Right atrium auricular region (tissue), 2 donors: ENCODE results near the gene KIF25. TPM values are rescaled to one million over a fixed set of nuclear protein-coding genes. Genes with fewer than 3 reads are reported as not detected.
"Not testable (repeated sequence)": the region's sequence is repeated elsewhere in the genome, so short reads cannot be mapped to it uniquely, and the experiment has no call there.

Experiments
- DNase-seq: peaks from one replicate; pipeline ENCODE4 v3.0.0-alpha.2; 2019; ENCODE audit warnings: low spot score
- H3K27ac ChIP-seq, 2 donors: fragments of 200-600 bp; sonication (generic); 1 replicate in 1 of 2; 2 replicates in 1 of 2; pipeline ENCODE4 v1.5.1; 2016 to 2019
- H3K27me3 ChIP-seq, 2 donors: fragments of 200-600 bp; sonication (generic); one replicate each; pipeline versions ENCODE4 v1.5.1 to v1.6.0; 2017 to 2019
- H3K36me3 ChIP-seq: fragments of 200-600 bp; sonication (generic); one replicate; pipeline ENCODE4 v1.5.1; 2016
- H3K4me1 ChIP-seq, 2 donors: fragments of 200-600 bp; sonication (generic); one replicate each; pipeline versions ENCODE4 v1.5.1 to v1.6.0; 2017 to 2019
- H3K4me3 ChIP-seq, 2 donors: fragments of 200-600 bp; sonication (generic); 1 replicate in 1 of 2; 2 replicates in 1 of 2; pipeline ENCODE4 v1.5.1; 2017 to 2019; ENCODE audit warnings: mild to moderate bottlenecking in 1 of 2, moderate library complexity in 1 of 2
- H3K9me3 ChIP-seq, 2 donors: fragments of 200-600 bp; sonication (generic); one replicate each; pipeline ENCODE4 v1.5.1; 2019
- CTCF ChIP-seq, 2 donors: fragments of 200-600 bp; sonication (generic); IDR thresholded peaks; one replicate each; pipeline ENCODE4 v1.5.1; 2019; ENCODE audit warnings: antibody characterized with exemption in 2 of 2
- total RNA-seq, 2 donors: library from RNA; depleted of rRNA; stranded (reverse); fragments of >200 nt; gene quantifications; one replicate each; pipeline ENCODE4 v1.1.0, GENCODE V29; 2016

KIF25 gene
- total RNA-seq, 2 donors from 2014 or later: not detected

- no peak overlapping the region for H3K27ac ChIP-seq
- no peak overlapping the region for H3K4me3 ChIP-seq
- no peaks in the 10 kb centered on the region for H3K9me3 ChIP-seq
- H3K4me1 ChIP-seq: no peaks in the 10 kb centered on the region
- no peak for TF ChIP-seq CTCF (IDR thresholded peaks at IDR 0.05)
- peaks cover 6% of the 10 kb centered on the region for H3K36me3 ChIP-seq
- no peak for DNase-seq
- H3K27me3 ChIP-seq: no peaks in the 10 kb centered on the region
Measured at GRCh38 chr6:167975458-167975857, 22.0 kb upstream of the KIF25 start.

DNA sequence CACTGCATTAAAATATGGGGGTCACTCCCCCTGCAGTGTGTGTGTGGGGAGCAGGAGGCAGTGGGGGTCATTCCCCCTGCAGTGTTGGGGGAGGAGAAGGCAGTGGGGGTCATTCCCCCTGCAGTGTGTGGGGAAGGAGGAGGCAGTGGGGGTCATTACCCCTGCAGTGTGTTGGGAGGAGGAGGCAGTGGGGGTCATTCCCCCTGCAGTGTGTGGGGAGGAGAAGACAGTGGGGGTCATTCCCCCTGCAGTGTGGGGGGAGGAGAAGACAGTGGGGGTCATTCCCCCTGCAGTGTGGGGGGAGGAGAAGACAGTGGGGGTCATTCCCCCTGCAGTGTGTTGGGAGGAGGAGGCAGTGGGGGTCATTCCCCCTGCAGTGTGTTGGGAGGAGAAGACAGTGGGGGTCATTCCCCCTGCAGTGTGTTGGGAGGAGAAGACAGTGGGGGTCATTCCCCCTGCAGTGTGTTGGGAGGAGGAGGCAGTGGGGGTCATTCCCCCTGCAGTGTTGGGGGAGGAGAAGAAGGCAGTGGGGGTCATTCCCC, 21.3 kb upstream of the KIF25 start:
- H3K4me3 ChIP-seq, H3K36me3 ChIP-seq, H3K27me3 ChIP-seq, DNase-seq, H3K27ac ChIP-seq, H3K9me3 ChIP-seq, H3K4me1 ChIP-seq: not testable (repeated sequence)

GRCh38 chr6:167976708-167977107, 20.8 kb upstream of the KIF25 start:
- Histone ChIP-seq H3K4me1 (no peaks in the 10 kb centered on the region), H3K4me3 (no peak overlapping the region), H3K9me3 (no peaks in the 10 kb centered on the region), H3K36me3 (no peaks in the 10 kb centered on the region), H3K27me3 (no peaks in the 10 kb centered on the region), H3K27ac (no peak overlapping the region)
- no peak for DNase-seq
- no peak for TF ChIP-seq CTCF (IDR thresholded peaks at IDR 0.05)

DNA sequence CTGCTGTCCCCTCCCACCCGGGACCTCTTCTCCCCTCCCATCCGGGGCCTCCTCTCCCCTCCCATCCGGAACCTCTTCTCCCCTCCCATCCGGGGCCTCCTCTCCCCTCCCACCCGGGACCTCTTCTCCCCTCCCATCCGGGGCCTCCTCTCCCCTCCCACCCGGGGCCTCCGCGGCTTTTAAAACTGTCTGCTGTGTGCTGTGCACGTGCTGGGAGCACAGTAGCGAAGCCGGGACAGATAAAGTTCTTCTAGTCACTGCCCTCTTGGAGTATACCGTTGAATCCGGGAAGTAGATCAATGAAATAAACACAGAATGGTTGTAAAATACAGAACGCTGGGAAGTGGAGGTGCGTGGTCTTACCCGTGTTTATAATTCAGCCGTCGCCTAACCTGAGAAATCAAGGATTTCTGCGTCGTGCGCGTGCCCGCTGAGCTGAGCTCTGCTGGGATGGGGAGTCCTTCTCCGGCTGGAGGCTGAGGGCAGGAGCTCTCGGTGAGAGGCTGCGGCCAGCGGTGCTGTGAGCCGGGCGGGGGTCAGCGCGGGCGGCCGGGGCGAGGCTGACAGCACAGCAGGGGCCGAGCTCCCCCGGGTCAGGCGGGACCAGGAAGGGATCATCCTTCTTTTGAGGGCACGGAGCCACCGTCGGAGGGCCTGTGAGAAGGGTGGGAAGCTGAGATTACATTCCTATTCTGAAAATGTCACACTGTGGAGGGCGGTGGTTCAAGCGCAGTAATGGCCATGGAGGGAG, 19.6 kb upstream of the KIF25 start:
- no peaks in the 10 kb centered on the region for H3K9me3 ChIP-seq
- no peak for DNase-seq
- no peak overlapping the region for H3K27ac ChIP-seq
- H3K36me3 ChIP-seq: no peaks in the 10 kb centered on the region
- H3K27me3 ChIP-seq: no peaks in the 10 kb centered on the region
- TF ChIP-seq CTCF (IDR thresholded peaks at IDR 0.05): no peak
- no peak overlapping the region for H3K4me3 ChIP-seq
- H3K4me1 ChIP-seq: no peaks in the 10 kb centered on the region

DNA sequence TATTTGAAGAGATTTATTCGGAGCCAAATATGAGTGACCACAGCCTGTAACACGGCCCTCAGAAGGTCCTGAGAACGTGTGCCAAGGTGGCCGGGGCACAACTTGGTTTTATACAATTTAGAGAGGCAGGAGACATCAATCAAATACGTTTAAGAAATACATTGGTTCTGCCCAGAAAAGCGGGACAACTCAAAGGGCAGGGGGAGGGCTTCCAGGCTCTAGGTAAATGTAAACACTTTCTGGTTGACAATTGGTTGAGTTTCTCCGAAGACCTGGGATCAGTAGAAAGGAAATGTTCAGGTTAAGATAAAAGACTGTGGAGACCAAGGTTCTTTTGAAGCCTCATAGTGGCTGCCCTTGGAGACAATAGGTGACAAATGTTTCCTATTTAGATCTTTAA, 18.9 kb upstream of the KIF25 start:
- no peak for TF ChIP-seq CTCF (IDR thresholded peaks at IDR 0.05)
- no peaks in the 10 kb centered on the region for H3K9me3 ChIP-seq
- H3K36me3 ChIP-seq: no peaks in the 10 kb centered on the region
- no peaks in the 10 kb centered on the region for H3K27me3 ChIP-seq
- H3K27ac ChIP-seq: no peak overlapping the region
- no peaks in the 10 kb centered on the region for H3K4me1 ChIP-seq
- no peak for DNase-seq
- H3K4me3 ChIP-seq: no peak overlapping the region

DNA sequence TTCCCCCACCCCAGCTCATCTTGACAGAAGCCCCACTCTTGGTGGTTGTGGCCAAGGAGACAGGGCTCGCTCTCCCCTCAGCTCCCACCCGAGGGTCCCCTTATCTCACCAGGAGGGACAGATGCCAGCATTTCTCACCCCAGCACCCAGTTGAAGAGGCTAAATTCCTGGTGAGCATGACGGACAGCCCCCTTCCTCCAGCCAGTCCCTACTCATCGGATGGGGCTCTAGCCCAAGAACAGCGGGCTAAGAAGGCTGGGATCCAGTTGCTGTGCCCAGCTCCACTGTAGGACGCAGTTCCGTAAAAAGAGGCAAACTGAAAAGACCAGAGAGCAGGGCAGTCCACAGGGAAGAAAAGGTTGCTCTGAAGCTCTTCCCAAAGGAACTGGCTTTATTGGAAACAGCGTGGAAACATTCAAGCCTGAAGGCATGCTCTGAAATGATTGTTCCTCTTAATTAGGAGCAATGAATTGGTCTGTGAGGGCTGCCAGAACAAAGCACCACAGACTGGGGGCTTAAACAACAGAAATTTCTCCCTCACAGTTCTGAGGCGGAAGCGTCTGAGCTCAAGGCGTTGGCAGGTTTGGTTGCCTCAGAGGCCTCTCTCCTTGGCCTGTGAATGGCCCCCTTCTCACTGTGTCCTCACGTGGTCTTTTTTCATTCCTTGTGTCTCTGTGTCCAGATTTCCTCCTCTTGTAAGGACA, 17.9 kb upstream of the KIF25 start:
- Histone ChIP-seq H3K9me3 (no peaks in the 10 kb centered on the region), H3K27ac (no peak overlapping the region), H3K27me3 (no peaks in the 10 kb centered on the region), H3K36me3 (no peaks in the 10 kb centered on the region), H3K4me1 (no peaks in the 10 kb centered on the region), H3K4me3 (no peak overlapping the region)
- DNase-seq: no peak
- no peak for TF ChIP-seq CTCF (IDR thresholded peaks at IDR 0.05)
